ENCODE results near the gene CCDC74A.
A peak's percentile ranks its signal among the peaks of the same experiment; 100 is the strongest.
"Not testable (repeated sequence)": the region's sequence is repeated elsewhere in the genome, so short reads cannot be mapped to it uniquely, and the experiment has no call there.

Gene CCDC74A

GRCh38 chr2:131488306-131489205 lies 39.1 kb upstream of the CCDC74A start:
- DNase-seq (ENCODE audit: low read depth in 1 of 2, low spot score in 1 of 2), result no peak
- no peak overlapping the region for H3K27ac ChIP-seq (replicated peaks)
- no peak overlapping the region for H3K4me3 ChIP-seq (replicated peaks; ENCODE audit: insufficient read depth, low read length)
- TF ChIP-seq, protein P1, sequence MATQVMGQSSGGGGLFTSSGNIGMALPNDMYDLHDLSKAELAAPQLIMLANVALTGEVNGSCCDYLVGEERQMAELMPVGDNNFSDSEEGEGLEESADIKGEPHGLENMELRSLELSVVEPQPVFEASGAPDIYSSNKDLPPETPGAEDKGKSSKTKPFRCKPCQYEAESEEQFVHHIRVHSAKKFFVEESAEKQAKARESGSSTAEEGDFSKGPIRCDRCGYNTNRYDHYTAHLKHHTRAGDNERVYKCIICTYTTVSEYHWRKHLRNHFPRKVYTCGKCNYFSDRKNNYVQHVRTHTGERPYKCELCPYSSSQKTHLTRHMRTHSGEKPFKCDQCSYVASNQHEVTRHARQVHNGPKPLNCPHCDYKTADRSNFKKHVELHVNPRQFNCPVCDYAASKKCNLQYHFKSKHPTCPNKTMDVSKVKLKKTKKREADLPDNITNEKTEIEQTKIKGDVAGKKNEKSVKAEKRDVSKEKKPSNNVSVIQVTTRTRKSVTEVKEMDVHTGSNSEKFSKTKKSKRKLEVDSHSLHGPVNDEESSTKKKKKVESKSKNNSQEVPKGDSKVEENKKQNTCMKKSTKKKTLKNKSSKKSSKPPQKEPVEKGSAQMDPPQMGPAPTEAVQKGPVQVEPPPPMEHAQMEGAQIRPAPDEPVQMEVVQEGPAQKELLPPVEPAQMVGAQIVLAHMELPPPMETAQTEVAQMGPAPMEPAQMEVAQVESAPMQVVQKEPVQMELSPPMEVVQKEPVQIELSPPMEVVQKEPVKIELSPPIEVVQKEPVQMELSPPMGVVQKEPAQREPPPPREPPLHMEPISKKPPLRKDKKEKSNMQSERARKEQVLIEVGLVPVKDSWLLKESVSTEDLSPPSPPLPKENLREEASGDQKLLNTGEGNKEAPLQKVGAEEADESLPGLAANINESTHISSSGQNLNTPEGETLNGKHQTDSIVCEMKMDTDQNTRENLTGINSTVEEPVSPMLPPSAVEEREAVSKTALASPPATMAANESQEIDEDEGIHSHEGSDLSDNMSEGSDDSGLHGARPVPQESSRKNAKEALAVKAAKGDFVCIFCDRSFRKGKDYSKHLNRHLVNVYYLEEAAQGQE (IDR thresholded peaks at IDR 0.05; ENCODE audit: insufficient replicate concordance, low read depth), result peak; percentile 75
- TF ChIP-seq POLR2AphosphoS5 (IDR thresholded peaks at IDR 0.05; ENCODE audit: low read depth), result no peak
- H3K27me3 ChIP-seq (ENCODE audit: insufficient read depth, poor library complexity, severe bottlenecking), result no peaks in the 10 kb centered on the region

DNA sequence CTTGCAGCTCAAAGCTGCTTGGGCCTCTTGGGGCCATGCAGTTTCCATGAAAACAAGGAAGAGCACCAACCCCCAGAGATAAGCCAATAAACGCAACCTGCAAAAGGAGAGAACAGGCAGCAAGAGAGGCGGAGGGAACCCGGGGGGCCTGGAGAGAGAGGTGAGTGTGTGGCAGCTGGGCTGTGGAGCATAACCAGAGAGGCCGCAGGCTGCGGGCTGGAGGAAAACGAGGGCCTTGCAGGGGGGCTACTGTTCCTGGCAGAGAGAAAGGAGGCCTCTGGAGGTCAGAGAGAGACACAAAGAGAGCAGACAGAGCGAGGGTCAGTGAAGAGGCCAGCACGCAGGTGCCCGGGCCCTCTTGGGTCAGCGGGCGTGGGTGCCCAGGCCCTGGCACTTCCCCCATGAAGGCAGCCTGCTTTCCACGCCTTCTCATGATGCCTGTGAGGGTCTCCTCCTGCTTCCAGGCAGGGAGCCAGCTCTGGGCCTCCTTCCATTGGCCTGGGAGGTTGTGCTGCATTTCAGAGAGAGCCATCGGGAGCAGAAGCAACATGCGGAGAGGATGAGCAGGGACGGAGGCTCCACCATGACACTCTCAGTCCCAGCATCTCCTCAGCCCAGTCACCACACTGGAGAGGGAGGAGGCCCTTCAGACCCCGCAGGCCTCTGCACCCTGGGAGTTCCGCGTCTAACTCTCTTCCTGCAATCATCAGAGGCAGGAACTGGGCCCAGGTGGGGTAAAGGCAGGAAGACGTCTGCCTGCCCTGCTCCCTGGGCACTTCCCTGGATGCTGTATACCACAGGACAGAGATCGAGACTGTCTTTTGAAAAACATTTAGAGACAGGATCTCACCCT lies 36.8 kb upstream of the CCDC74A start:
- H3K27me3 ChIP-seq (ENCODE audit: insufficient read depth, poor library complexity, severe bottlenecking), result not testable (repeated sequence)
- peak overlapping the region; percentile 90 for H3K27ac ChIP-seq (replicated peaks)
- peak overlapping the region; percentile 96 for H3K4me3 ChIP-seq (replicated peaks; ENCODE audit: insufficient read depth, low read length)
- DNase-seq (ENCODE audit: low read depth in 1 of 2, low spot score in 1 of 2), result peak in 1 of 2 experiments; percentile 61

- DNase-seq (ENCODE audit: low read depth in 1 of 2, low spot score in 1 of 2); H3K27me3 ChIP-seq (ENCODE audit: insufficient read depth, poor library complexity, severe bottlenecking): not testable (repeated sequence)
- Histone ChIP-seq H3K4me3 (replicated peaks; ENCODE audit: insufficient read depth, low read length) (peak overlapping the region; percentile 96), H3K27ac (replicated peaks) (peak overlapping the region; percentile 90)
These were observed 36.2 kb upstream of the CCDC74A start for GRCh38 chr2:131491469-131491836.

- TF ChIP-seq POLR2AphosphoS5 (IDR thresholded peaks at IDR 0.05; ENCODE audit: low read depth), result 0 out of 2 replicates have a peak, but pooled peaks have one; percentile 32
- Histone ChIP-seq H3K4me3 (replicated peaks; ENCODE audit: insufficient read depth, low read length) (peak within 1 kb of the TSS; percentile 96), H3K27ac (replicated peaks) (peak within 1 kb of the TSS; percentile 90)
- H3K27me3 ChIP-seq (ENCODE audit: insufficient read depth, poor library complexity, severe bottlenecking), result not testable (repeated sequence)
- DNase-seq (ENCODE audit: low read depth in 1 of 2, low spot score in 1 of 2), result peak in 1 of 2 experiments; percentile 28
These were observed 35.7 kb upstream of the CCDC74A start, which contains the start of gene MZT2A for GRCh38 chr2:131492015-131492417. TSS of gene MZT2A (minus strand) at chr2:131492397. CDS start at chr2:131492376, 21 bp downstream.

DNA sequence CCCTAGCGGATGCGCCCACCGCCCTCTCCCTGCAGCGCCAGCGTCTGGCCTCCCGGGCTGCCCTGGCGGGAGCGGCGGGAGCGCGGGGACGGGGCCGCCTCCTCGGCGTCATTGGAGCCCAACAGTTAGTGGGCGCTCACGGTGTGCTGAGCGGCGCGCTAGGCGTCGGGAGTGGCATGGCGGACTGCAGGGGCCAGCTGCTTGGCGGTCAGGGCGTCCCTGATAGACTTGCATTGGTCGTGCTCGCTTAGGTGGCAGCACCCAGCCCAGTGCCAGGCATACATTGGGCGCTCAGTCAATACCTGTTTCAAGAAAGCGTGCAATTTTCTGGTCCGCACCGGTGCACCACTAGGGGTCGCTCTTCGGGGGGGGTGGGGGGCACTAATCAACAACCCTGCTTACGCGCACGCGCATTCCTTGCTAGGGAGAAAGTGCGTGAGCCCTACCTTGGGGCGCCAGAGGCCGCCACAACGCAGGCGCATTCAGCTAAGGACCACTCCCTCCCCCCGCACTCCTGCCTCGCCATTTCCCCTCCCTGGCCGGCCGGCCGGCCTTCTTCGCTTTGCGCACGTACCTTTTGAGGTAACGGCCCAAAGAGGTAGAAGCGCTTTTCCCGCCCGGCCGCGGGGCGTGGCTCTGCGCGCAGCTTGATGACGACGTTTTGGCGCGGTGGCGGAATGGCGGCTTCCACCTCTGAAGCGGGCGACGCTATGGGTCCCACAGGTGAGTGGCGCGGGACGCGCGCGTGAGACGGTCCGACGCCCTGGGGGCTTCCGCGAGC lies 35.1 kb upstream of the CCDC74A start:
- TF ChIP-seq GABPA (IDR thresholded peaks at IDR 0.05; ENCODE audit: low read depth) (no peak), POLR2AphosphoS5 (IDR thresholded peaks at IDR 0.05; ENCODE audit: low read depth) (peak; percentile 59), SPI1 (IDR thresholded peaks at IDR 0.05; ENCODE audit: borderline replicate concordance, low read depth) (peak; percentile 35; the same call in 1 of the 2 replicates)
- TF ChIP-seq, protein P2, sequence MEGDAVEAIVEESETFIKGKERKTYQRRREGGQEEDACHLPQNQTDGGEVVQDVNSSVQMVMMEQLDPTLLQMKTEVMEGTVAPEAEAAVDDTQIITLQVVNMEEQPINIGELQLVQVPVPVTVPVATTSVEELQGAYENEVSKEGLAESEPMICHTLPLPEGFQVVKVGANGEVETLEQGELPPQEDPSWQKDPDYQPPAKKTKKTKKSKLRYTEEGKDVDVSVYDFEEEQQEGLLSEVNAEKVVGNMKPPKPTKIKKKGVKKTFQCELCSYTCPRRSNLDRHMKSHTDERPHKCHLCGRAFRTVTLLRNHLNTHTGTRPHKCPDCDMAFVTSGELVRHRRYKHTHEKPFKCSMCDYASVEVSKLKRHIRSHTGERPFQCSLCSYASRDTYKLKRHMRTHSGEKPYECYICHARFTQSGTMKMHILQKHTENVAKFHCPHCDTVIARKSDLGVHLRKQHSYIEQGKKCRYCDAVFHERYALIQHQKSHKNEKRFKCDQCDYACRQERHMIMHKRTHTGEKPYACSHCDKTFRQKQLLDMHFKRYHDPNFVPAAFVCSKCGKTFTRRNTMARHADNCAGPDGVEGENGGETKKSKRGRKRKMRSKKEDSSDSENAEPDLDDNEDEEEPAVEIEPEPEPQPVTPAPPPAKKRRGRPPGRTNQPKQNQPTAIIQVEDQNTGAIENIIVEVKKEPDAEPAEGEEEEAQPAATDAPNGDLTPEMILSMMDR (IDR thresholded peaks at IDR 0.05; ENCODE audit: insufficient read depth, low read length), result peak; percentile 26

DNA sequence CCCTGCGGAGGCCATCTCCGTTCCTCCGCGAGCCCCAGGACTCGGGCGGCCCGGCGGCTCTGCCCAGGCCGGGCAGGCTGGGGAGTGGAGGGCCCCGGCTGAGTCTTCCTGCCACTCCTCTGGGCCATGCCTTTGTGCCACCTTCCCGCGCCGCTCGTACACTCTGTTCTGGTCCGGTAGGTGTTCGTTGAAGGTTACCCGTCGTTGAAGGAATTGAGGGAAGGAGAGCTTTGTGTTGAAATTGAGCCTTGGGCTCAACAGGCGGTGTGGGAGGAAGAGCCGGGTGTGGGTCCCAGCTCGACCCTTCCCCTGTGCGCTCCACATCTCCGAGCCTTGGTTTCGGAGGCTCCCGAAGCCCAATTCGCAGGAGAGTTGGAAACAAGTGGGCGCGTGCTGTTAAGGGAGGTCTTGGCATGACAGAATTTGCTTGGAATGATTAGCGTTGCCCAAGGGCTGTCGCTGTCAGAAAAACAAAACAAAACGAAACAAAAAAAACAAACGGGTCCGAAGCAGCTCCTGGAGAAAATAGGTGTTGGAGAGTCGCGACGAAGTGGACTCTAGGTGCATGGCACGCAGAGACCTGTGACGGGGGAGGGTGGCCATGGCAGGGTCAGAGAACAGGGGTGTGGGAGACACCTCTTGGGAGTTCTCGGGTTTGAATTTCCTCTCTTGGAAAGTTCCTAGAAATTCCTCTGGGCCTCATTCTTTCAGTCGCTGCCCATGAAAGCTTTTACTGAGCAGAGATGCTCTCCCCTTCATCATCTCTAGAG lies 34.3 kb upstream of the CCDC74A start:
- H3K27ac ChIP-seq (replicated peaks), result peak overlapping the region; percentile 90
- peak overlapping the region; percentile 96 for H3K4me3 ChIP-seq (replicated peaks; ENCODE audit: insufficient read depth, low read length)
- TF ChIP-seq, protein P2 (IDR thresholded peaks at IDR 0.05; ENCODE audit: insufficient read depth, low read length), result no peak
- TF ChIP-seq POLR2AphosphoS5 (IDR thresholded peaks at IDR 0.05; ENCODE audit: low read depth) (no peak), SPI1 (IDR thresholded peaks at IDR 0.05; ENCODE audit: borderline replicate concordance, low read depth) (no peak), GABPA (IDR thresholded peaks at IDR 0.05; ENCODE audit: low read depth) (no peak)
- TF ChIP-seq, protein P1 (IDR thresholded peaks at IDR 0.05; ENCODE audit: insufficient replicate concordance, low read depth), result peak; percentile 39
- no peak for DNase-seq (ENCODE audit: low read depth in 1 of 2, low spot score in 1 of 2)
- no peaks in the 10 kb centered on the region for H3K27me3 ChIP-seq (ENCODE audit: insufficient read depth, poor library complexity, severe bottlenecking)

More for the DNA sequence above, 35.1 kb upstream of the CCDC74A start:
- peak; percentile 94 to 98 for DNase-seq (ENCODE audit: low read depth in 1 of 2, low spot score in 1 of 2)
- H3K4me3 ChIP-seq (replicated peaks; ENCODE audit: insufficient read depth, low read length), result peak overlapping the region; percentile 96
- H3K27me3 ChIP-seq (ENCODE audit: insufficient read depth, poor library complexity, severe bottlenecking), result no peaks in the 10 kb centered on the region
- H3K27ac ChIP-seq (replicated peaks), result peak overlapping the region; percentile 90

All from HL-60 (cell line).